Breast epithelium (tissue), 3 donors: ENCODE results near the gene CNGB1.

Source experiments
- CTCF ChIP-seq, 3 donors: fragments of 450-650 bp; IDR thresholded peaks; one replicate each; pipeline ENCODE4 v1.5.1; 2016 to 2017; ENCODE audit warnings: antibody characterized with exemption in 3 of 3, mild to moderate bottlenecking in 3 of 3, moderate library complexity in 3 of 3
- POLR2AphosphoS5 ChIP-seq, 3 donors: sonication (generic); formaldehyde crosslinking; IDR thresholded peaks; one replicate each; pipeline ENCODE4 v1.6.1; 2017; ENCODE audit warnings: antibody characterized with exemption in 3 of 3

DNA sequence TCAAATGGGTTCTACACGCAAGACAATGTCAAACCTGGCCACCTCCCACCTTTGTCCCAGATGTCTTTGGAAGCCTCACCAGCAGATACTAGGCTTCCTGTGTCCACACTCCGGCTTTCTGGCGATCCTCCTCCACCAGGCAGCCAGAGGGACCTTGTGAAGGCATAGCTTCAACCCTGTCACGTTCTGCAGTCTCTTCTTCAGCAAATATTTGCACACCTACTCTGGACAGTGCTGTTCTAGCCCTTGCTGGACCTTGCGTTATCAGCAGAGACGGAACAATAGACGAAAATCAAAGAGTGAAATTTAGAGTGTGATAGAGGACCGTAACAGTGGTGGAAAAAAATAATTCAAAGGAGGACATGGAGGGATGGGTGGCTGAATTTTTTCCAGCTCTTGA lies 130.1 kb downstream of the CNGB1 start:
- TF ChIP-seq CTCF (IDR thresholded peaks at IDR 0.05) (no peak), POLR2AphosphoS5 (IDR thresholded peaks at IDR 0.05) (no peak)
